GM12878 (cell line): ENCODE data around the gene PRR14L. TPM values are rescaled to one million over a fixed set of nuclear protein-coding genes. Genes with fewer than 3 reads are reported as not detected.

Experiments
- EZH2 ChIP-seq: IDR thresholded peaks from 2 replicates; pipeline ENCODE4 v1.6.1; 2012; ENCODE audit warnings: low read depth, mild to moderate bottlenecking, control low read depth, inconsistent platforms, low read length, borderline replicate concordance; ENCODE audit not compliant: control insufficient read depth
- HDGF ChIP-seq: fragments of 450-650 bp; IDR thresholded peaks from 2 replicates; pipeline ENCODE4 v1.6.1; 2016; ENCODE audit warnings: antibody characterized with exemption
- IKZF2 ChIP-seq, 2 experiments: fragments of 450-650 bp; IDR thresholded peaks; 2 replicates each; pipeline ENCODE4 v1.6.1; 2017; ENCODE audit warnings: mild to moderate bottlenecking in 2 of 2, moderate library complexity in 2 of 2
- KDM1A ChIP-seq: fragments of 200-600 bp; sonication (generic); IDR thresholded peaks from 2 replicates; pipeline ENCODE4 v1.6.1; 2016; ENCODE audit warnings: borderline replicate concordance
- NFIC ChIP-seq: IDR thresholded peaks from 2 replicates; pipeline ENCODE4 v1.6.1; 2012; ENCODE audit warnings: low read depth, mild to moderate bottlenecking, inconsistent platforms, low read length, moderate library complexity
- NFYB ChIP-seq: IDR thresholded peaks from 2 replicates; pipeline ENCODE4 v1.6.1; 2011; ENCODE audit warnings: low read depth, mild to moderate bottlenecking, low read length, improper control_type of control experiment, moderate library complexity; ENCODE audit not compliant: insufficient read depth
- POU2F2 ChIP-seq: IDR thresholded peaks from 3 replicates; pipeline ENCODE4 v1.6.1; 2011; ENCODE audit warnings: low read depth, mild to moderate bottlenecking, low read length, borderline replicate concordance
- RAD51 ChIP-seq: fragments of 450-650 bp; IDR thresholded peaks from 2 replicates; pipeline ENCODE4 v1.6.1; 2016; ENCODE audit warnings: moderate library complexity, mild to moderate bottlenecking, inconsistent platforms
- SMARCA5 ChIP-seq: fragments of 450-650 bp; IDR thresholded peaks from 2 replicates; pipeline ENCODE4 v1.6.1; 2017; ENCODE audit warnings: mild to moderate bottlenecking
- ZNF24 ChIP-seq: fragments of 450-650 bp; IDR thresholded peaks from 2 replicates; pipeline ENCODE4 v1.6.1; 2017; ENCODE audit warnings: antibody characterized with exemption, mild to moderate bottlenecking
- polyA plus RNA-seq, 11 experiments: library from polyadenylated mRNA; depleted of rRNA in 4 of 11; unstranded in 6 of 11; stranded (reverse) in 5 of 11; fragments of >200 nt; fragmentation: Nextera tagmentation in 4 of 11; fragmentation: Illumina TruSeq in 1 of 11; extraction: Ambion mirVana in 4 of 11; extraction: Trizol in 1 of 11; gene quantifications; 1 replicate in 1 of 11; 2 replicates in 10 of 11; pipeline versions ENCODE4 v1.2.1 to v1.2.3, GENCODE V29; 2011 to 2016; ENCODE audit warnings: inconsistent platforms in 2 of 11, missing spikeins in 2 of 11, low read depth in 1 of 11
- total RNA-seq, 4 experiments: library from RNA; depleted of rRNA in 3 of 4; stranded (reverse); fragments of >200 nt in 3 of 4; fragmentation: Illumina TruSeq in 1 of 4; extraction: Trizol in 1 of 4; gene quantifications; 2 replicates each; pipeline versions ENCODE4 v1.2.1 to v1.2.3, GENCODE V29; 2013 to 2021
- TF ChIP-seq, protein P1 (sequence below): fragments of 450-650 bp; IDR thresholded peaks from 2 replicates; pipeline ENCODE4 v1.6.1; 2017; ENCODE audit warnings: mild to moderate bottlenecking
- TF ChIP-seq, protein P2 (sequence below): fragments of 450-650 bp; IDR thresholded peaks from 2 replicates; pipeline ENCODE4 v1.6.1; 2017; ENCODE audit warnings: low read depth, mild to moderate bottlenecking, moderate library complexity

The PRR14L gene
- total and polyA plus RNA-seq, 10 of the 15 experiments (the other 5 are each of a cell fraction or from before 2014, with no cell fraction given), result 4.2 to 49.0 (median 21.4) TPM

DNA sequence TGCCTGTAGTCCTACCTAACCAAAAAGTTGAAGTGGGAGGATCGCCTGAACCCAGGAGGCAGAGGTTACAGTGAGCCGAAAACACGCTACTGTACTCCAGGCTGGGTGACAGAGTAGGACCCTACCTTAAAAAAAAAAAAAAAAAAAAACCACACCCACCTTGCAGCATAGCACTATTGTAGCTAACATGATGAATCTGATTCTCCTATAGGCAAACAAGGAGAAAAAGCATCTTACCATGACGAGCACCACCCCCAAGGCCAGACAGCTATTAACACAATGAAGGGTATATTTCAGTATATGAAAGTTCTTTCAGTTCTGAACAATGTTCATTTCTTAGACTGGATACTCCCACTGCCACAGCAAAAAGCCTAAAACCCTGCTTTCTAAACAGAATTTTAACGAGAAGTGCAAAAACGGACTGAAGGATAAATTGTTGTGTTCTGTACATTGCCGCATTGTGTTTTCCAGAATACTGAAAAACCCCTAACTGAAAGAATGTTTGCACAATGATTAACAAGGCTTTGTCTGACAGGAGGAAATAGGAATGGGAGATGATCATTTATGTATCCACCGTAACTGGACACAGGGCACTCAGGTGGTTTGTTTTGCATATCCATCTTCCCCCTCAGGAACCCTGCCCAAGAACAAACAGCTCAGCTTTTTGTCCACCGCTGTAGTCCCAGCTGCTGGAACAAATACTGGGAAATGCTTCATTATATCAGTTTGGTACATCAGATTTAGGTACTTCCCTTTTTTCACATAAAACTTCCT lies 96.8 kb downstream of the PRR14L start (continued):
- TF ChIP-seq, protein P1, sequence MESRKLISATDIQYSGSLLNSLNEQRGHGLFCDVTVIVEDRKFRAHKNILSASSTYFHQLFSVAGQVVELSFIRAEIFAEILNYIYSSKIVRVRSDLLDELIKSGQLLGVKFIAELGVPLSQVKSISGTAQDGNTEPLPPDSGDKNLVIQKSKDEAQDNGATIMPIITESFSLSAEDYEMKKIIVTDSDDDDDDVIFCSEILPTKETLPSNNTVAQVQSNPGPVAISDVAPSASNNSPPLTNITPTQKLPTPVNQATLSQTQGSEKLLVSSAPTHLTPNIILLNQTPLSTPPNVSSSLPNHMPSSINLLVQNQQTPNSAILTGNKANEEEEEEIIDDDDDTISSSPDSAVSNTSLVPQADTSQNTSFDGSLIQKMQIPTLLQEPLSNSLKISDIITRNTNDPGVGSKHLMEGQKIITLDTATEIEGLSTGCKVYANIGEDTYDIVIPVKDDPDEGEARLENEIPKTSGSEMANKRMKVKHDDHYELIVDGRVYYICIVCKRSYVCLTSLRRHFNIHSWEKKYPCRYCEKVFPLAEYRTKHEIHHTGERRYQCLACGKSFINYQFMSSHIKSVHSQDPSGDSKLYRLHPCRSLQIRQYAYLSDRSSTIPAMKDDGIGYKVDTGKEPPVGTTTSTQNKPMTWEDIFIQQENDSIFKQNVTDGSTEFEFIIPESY, result no peak
- peak; percentile 14; the same call in 1 of the 2 replicates for TF ChIP-seq HDGF
- TF ChIP-seq ZNF24, result no peak
- TF ChIP-seq KDM1A, result no peak
- no peak for TF ChIP-seq NFYB
- TF ChIP-seq RAD51, result no peak
- 0 out of 3 replicates have a peak, but pooled peaks have one; percentile 25 for TF ChIP-seq POU2F2
- TF ChIP-seq, protein P2, sequence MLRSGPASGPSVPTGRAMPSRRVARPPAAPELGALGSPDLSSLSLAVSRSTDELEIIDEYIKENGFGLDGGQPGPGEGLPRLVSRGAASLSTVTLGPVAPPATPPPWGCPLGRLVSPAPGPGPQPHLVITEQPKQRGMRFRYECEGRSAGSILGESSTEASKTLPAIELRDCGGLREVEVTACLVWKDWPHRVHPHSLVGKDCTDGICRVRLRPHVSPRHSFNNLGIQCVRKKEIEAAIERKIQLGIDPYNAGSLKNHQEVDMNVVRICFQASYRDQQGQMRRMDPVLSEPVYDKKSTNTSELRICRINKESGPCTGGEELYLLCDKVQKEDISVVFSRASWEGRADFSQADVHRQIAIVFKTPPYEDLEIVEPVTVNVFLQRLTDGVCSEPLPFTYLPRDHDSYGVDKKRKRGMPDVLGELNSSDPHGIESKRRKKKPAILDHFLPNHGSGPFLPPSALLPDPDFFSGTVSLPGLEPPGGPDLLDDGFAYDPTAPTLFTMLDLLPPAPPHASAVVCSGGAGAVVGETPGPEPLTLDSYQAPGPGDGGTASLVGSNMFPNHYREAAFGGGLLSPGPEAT, result 0 out of 2 replicates have a peak, but pooled peaks have one; percentile 22
- peak in 1 of 2 experiments; percentile 30; a peak in 1 of 4 replicates for TF ChIP-seq IKZF2 (IDR thresholded peaks at IDR 0.05)
- no peak for TF ChIP-seq EZH2
- no peak for TF ChIP-seq SMARCA5
- peak; percentile 17; the same call in 1 of the 2 replicates for TF ChIP-seq NFIC
